ENCODE measurements around the gene RPUSD2.

GRCh38 chr15:40549894-40550293 is 19.2 kb upstream of the RPUSD2 start:
- TF ChIP-seq CTCF (IDR thresholded peaks at IDR 0.05) = no peak
- no peak for TF ChIP-seq POLR2A (IDR thresholded peaks at IDR 0.05)
